Mesothelial cell of epicardium (in vitro differentiated cells): ENCODE measurements around the gene MAD1L1. TPM values are rescaled to one million over a fixed set of nuclear protein-coding genes. Genes with fewer than 3 reads are reported as not detected.
"Not testable (repeated sequence)": the region's sequence is repeated elsewhere in the genome, so short reads cannot be mapped to it uniquely, and the experiment has no call there.

Experiments used
- DNase-seq, 2 experiments: peaks; one replicate each; pipeline ENCODE4 v3.0.0; 2021; ENCODE audit warnings: low spot score in 2 of 2; ENCODE audit not compliant: unreplicated experiment in 2 of 2
- H3K27ac Mint-ChIP-seq: 2 replicates; pipeline ENCODE4 v1.8.0; 2021; ENCODE audit warnings: mixed read lengths
- H3K27me3 Mint-ChIP-seq: 2 replicates; pipeline ENCODE4 v1.8.0; 2021; ENCODE audit warnings: low read depth, mixed read lengths
- H3K36me3 Mint-ChIP-seq: 2 replicates; pipeline ENCODE4 v1.8.0; 2021; ENCODE audit warnings: mixed read lengths
- H3K4me1 Mint-ChIP-seq: 2 replicates; pipeline ENCODE4 v1.8.0; 2021; ENCODE audit warnings: mixed read lengths
- H3K4me3 Mint-ChIP-seq: 2 replicates; pipeline ENCODE4 v1.8.0; 2021; ENCODE audit warnings: mild to moderate bottlenecking, moderate library complexity, mixed read lengths
- H3K9me3 Mint-ChIP-seq: 2 replicates; pipeline ENCODE4 v1.8.0; 2021; ENCODE audit warnings: mixed read lengths
- total RNA-seq: library from RNA; stranded (reverse); gene quantifications from 3 replicates; pipeline ENCODE4 v1.2.1, GENCODE V29; 2021
- TF ChIP-seq, protein P1 (sequence below): fragments of 200-600 bp; sonication (generic); IDR thresholded peaks from one replicate; pipeline ENCODE4 v1.5.0; 2021; ENCODE audit warnings: antibody characterized with exemption; ENCODE audit not compliant: unreplicated experiment

MAD1L1 gene
- total RNA-seq, 1 donor from 2014 or later: 45.0 TPM

DNA sequence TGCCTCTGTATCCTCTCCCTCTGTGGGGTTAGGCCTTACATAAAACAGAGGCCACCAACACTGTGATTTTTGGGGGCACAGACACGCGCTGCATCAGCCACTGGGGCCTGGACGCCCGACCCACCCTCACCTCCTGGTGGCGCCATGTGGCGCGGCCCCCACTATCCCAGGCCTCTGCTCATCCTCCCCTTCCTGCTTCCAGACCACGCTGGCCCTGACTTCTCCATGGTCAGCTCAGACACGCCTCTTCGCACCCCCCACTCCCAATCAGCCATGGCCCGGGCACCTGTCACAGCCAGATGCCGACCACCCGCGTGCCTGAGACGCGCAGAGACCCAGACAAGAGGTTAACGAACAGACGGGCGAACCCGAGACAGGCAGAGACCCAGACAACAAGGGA, 298.7 kb downstream of the MAD1L1 start:
- H3K27ac Mint-ChIP-seq: no peak overlapping the region

DNA sequence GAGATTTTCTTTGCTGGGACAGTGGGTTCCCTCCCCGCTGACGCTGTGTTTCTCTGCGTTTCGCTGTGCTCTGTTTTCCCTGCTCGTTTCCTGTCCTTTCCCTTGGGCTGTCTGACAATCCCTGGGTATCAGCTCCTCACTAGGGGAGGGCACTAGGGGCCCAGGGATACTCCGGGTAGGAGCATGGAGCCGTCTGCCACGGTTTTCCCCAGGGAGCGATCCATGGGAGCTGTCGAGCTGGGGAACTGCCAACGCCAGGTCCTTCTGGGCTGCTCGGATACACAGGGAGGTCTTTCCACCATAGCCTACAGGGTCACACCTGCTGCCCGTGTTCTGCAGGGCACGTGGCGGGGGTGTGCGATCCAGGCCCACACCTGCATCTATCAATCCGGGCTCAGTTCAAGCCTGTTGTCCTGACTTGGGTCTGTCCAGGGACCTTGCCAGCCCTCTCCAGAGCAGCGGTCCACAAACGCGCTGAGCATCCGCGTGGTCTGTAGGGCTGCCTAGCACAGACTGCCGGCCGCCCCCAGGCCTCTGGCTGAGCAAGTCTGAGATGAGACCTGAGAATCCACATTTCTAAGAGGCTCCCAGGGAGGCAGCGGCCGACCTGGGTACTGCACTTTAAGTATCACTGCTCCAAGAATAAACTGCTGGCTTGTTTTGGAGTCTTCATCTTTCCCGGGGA, 299.5 kb downstream of the MAD1L1 start:
- H3K4me1 Mint-ChIP-seq: no peaks in the 10 kb centered on the region
- H3K36me3 Mint-ChIP-seq: peaks cover 24% of the 10 kb centered on the region
- peaks cover 9% of the 10 kb centered on the region for H3K9me3 Mint-ChIP-seq
- TF ChIP-seq, protein P1, sequence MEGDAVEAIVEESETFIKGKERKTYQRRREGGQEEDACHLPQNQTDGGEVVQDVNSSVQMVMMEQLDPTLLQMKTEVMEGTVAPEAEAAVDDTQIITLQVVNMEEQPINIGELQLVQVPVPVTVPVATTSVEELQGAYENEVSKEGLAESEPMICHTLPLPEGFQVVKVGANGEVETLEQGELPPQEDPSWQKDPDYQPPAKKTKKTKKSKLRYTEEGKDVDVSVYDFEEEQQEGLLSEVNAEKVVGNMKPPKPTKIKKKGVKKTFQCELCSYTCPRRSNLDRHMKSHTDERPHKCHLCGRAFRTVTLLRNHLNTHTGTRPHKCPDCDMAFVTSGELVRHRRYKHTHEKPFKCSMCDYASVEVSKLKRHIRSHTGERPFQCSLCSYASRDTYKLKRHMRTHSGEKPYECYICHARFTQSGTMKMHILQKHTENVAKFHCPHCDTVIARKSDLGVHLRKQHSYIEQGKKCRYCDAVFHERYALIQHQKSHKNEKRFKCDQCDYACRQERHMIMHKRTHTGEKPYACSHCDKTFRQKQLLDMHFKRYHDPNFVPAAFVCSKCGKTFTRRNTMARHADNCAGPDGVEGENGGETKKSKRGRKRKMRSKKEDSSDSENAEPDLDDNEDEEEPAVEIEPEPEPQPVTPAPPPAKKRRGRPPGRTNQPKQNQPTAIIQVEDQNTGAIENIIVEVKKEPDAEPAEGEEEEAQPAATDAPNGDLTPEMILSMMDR: no peak
- DNase-seq: no peak
- H3K4me3 Mint-ChIP-seq: no peak overlapping the region
- H3K27ac Mint-ChIP-seq: no peak overlapping the region
- no peaks in the 10 kb centered on the region for H3K27me3 Mint-ChIP-seq

More for the DNA sequence above, 298.7 kb downstream of the MAD1L1 start:
- H3K27me3 Mint-ChIP-seq: no peaks in the 10 kb centered on the region
- H3K9me3 Mint-ChIP-seq: peaks cover 11% of the 10 kb centered on the region
- no peaks in the 10 kb centered on the region for H3K4me1 Mint-ChIP-seq
- H3K36me3 Mint-ChIP-seq: peaks cover 27% of the 10 kb centered on the region
- TF ChIP-seq, protein P1: no peak
- DNase-seq: no peak
- H3K4me3 Mint-ChIP-seq: no peak overlapping the region

DNA sequence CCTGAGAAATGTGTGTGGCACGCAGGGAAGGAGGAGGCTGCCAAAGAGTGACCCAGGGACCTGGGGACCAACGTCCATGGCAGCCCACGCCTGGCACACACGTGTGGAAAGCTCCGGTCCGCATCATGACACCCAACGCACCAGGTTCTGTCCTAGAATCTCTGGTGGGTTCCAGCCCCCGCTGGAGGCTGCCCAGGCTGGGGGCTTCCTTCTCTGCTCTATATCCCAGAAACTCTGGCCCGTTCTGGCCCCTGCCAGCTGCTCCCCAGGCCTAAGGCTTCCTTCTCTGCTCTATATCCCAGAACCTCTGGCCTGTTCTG, 300.8 kb downstream of the MAD1L1 start:
- no peak overlapping the region for H3K27ac Mint-ChIP-seq
- DNase-seq: no peak
- TF ChIP-seq, protein P1: no peak

DNA sequence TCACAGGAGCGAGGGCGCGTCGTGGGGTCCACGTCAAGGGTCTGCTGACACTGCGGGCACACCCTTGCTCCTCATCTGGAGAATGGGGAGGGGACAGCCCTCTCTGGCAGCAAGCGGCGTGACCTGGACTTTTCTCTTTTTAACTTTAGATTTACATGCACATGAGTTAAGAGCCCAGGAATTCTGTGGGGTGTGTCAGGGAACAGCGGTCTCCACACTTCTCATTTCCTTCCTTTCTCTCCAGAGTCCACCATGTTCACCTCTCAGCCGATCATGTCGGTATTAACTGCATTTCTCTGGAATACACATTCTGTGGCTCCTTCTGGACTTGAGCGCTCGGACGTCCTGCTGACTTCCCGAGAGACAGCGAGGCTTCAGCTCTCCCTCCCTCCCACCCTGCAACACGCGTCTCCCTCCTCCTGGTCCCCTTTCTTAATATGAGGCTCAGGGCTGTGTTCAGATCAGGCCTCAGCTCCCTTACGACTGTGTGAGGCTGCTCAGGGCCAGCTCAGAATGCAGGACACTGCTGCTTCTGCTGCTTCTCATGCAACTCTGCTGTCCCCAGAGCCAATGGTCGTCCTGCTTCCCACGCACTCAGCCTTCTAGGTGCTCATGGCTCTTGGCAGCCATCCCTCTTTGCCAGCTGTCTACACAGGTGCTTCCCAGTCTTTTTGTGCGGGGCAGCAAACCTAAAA, 301.3 kb downstream of the MAD1L1 start:
- H3K4me1 Mint-ChIP-seq: peaks cover 10% of the 10 kb centered on the region
- DNase-seq: no peak
- TF ChIP-seq, protein P1: no peak
- no peaks in the 10 kb centered on the region for H3K27me3 Mint-ChIP-seq
- H3K36me3 Mint-ChIP-seq: peaks cover 22% of the 10 kb centered on the region
- H3K4me3 Mint-ChIP-seq: no peak overlapping the region
- H3K9me3 Mint-ChIP-seq: peaks cover 7% of the 10 kb centered on the region
- peak overlapping the region; percentile 67 for H3K27ac Mint-ChIP-seq

More for the DNA sequence above, 300.8 kb downstream of the MAD1L1 start:
- Mint-ChIP-seq H3K4me1 (peaks cover 5% of the 10 kb centered on the region), H3K4me3 (no peak overlapping the region), H3K27me3 (no peaks in the 10 kb centered on the region), H3K9me3 (peaks cover 7% of the 10 kb centered on the region), H3K36me3 (peaks cover 22% of the 10 kb centered on the region)

DNA sequence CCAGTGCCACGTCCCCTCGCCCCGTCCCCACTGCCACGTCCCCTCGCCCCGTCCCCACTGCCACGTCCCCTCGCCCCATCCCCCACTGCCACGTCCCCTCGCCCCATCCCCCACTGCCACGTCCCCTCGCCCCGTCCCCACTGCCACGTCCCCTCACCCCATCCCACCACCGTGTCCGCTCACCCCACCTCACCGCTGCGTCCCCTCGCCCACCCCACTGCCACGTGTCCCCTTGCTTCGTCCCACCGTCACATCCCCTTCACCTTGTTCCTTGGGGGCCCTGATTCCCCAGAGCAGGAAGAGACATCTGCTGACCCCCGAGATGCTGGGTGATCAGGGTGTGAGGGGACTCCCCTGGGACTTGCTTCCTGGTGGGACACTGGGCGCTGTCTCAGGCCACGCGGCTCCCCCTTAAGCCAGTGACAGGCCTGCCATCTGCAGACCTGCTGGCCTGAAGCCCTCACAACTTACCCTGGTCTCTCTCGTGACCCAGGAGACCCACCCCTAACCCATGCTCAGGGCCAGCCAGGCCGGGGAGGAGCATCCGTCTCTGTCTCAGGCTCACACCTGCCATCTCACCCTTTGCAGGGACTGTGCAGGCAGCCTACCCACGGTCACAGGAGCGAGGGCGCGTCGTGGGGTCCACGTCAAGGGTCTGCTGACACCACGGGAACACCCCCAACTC, 302.2 kb downstream of the MAD1L1 start:
- H3K27ac Mint-ChIP-seq: no peak overlapping the region
- no peak for DNase-seq
- peaks cover 17% of the 10 kb centered on the region for H3K4me1 Mint-ChIP-seq
- no peak overlapping the region for H3K4me3 Mint-ChIP-seq
- no peaks in the 10 kb centered on the region for H3K27me3 Mint-ChIP-seq
- peaks cover 17% of the 10 kb centered on the region for H3K36me3 Mint-ChIP-seq
- TF ChIP-seq, protein P1: no peak
- H3K9me3 Mint-ChIP-seq: peaks cover 7% of the 10 kb centered on the region

DNA sequence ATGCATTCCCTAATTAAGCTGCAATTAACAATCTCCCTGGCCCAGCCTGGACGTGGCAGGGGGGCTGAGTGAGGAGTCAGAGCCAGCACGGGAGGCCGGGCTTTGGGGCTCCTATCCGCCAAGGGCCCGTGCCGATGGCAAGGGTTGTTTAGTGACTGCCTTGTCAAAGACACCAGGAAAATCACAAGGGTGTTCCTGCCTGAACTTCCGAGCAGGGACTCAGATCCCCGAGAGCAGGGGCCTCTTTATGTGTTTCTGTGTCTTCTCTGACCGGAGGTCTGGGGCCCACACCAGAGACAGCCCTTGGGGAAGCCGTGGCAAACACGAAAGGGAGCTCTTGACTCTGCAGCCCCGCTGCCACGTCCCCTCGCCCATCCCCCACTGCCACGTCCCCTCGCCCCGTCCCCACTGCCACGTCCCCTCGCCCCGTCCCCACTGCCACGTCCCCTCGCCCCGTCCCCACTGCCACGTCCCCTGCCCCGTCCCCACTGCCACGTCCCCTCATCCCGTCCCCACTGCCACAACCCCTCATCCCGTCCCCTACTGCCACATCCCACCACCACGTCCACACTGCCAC, 303.3 kb downstream of the MAD1L1 start:
- H3K27ac Mint-ChIP-seq, H3K27me3 Mint-ChIP-seq, H3K4me3 Mint-ChIP-seq, DNase-seq: not testable (repeated sequence)
- Mint-ChIP-seq H3K9me3 (peaks cover 12% of the 10 kb centered on the region), H3K36me3 (peaks cover 12% of the 10 kb centered on the region), H3K4me1 (peaks cover 17% of the 10 kb centered on the region)
